HCT116 (cell line): ENCODE data around the gene PRKN.

Experiments
- CEBPB ChIP-seq: IDR thresholded peaks from 2 replicates; pipeline ENCODE4 v1.6.1; 2012; ENCODE audit warnings: low read depth
- EGR1 ChIP-seq: IDR thresholded peaks from 2 replicates; pipeline ENCODE4 v1.6.1; 2012; ENCODE audit warnings: low read depth
- JUND ChIP-seq: IDR thresholded peaks from 2 replicates; pipeline ENCODE4 v1.6.1; 2012
- POLR2A ChIP-seq: IDR thresholded peaks from 2 replicates; pipeline ENCODE4 v1.7.0; 2011; ENCODE audit warnings: borderline replicate concordance; ENCODE audit not compliant: insufficient read depth, insufficient read length; ENCODE audit errors: extremely low read depth
- POLR2AphosphoS5 ChIP-seq: IDR thresholded peaks from 2 replicates; pipeline ENCODE4 v1.6.1; 2011; ENCODE audit warnings: mild to moderate bottlenecking, low read depth, low read length, moderate library complexity
- RAD21 ChIP-seq: IDR thresholded peaks from 2 replicates; pipeline ENCODE4 v1.6.1; 2012; ENCODE audit warnings: low read depth, mild to moderate bottlenecking
- SIN3A ChIP-seq: IDR thresholded peaks from 2 replicates; pipeline ENCODE4 v1.6.1; 2012; ENCODE audit warnings: low read depth
- SP1 ChIP-seq: IDR thresholded peaks from 2 replicates; pipeline ENCODE4 v1.6.1; 2012; ENCODE audit warnings: low read depth
- TCF7L2 ChIP-seq: IDR thresholded peaks from 2 replicates; pipeline ENCODE4 v1.7.0; 2011; ENCODE audit warnings: borderline replicate concordance, inconsistent platforms; ENCODE audit not compliant: insufficient read depth, insufficient read length; ENCODE audit errors: extremely low read depth
- YY1 ChIP-seq: IDR thresholded peaks from 2 replicates; pipeline ENCODE4 v1.6.1; 2011; ENCODE audit warnings: low read length, low read depth, moderate library complexity, mild to moderate bottlenecking; ENCODE audit not compliant: insufficient replicate concordance; ENCODE audit errors: extremely low read depth
- ZNF274 ChIP-seq: fragments of 200-500 bp; sonication (Bioruptor generic); IDR thresholded peaks from 2 replicates; pipeline ENCODE4 v1.6.1; 2014; ENCODE audit warnings: mild to moderate bottlenecking, low read depth, low read length, inconsistent platforms
- TF ChIP-seq, protein P1 (sequence below): IDR thresholded peaks from 2 replicates; pipeline ENCODE4 v1.6.1; 2012; ENCODE audit warnings: low read depth
- TF ChIP-seq, protein P2 (sequence below), 3 experiments: fragments of 200-600 bp in 1 of 3; sonication (generic) in 1 of 3; IDR thresholded peaks in 2 of 3; conservative IDR thresholded peaks in 1 of 3; 2 replicates each; pipeline ENCODE4 v1.5.1; 2012 to 2017; ENCODE audit warnings: low read depth in 2 of 3, low read length in 2 of 3, antibody characterized with exemption in 1 of 3, borderline replicate concordance in 1 of 3, control low read depth in 1 of 3, mild to moderate bottlenecking in 1 of 3, mixed read lengths in 1 of 3, mixed run types in 1 of 3, moderate library complexity in 1 of 3; ENCODE audit not compliant: insufficient read depth in 1 of 3
- TF ChIP-seq, protein P3 (sequence below): IDR thresholded peaks from 2 replicates; pipeline ENCODE4 v1.6.1; 2012

DNA sequence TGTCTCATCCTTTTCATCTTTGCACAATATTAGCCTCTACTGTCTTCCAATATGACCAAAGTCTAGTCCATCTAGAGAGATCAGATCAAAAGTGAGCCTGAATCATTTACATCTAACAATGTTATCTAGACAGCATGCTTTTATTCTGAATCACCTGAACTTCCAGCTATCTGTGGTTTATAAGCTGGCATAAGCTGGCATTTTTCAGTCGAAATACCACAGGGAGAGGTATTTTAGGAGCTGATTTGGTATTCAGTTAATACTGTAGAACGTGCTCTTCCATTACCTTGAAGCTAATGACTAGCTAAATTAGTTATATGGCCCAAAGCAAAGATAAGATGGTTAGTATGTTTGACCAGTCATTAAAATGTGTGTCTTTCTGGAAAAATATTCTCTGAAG lies 1265.4 kb downstream of the PRKN start:
- TF ChIP-seq, protein P1, sequence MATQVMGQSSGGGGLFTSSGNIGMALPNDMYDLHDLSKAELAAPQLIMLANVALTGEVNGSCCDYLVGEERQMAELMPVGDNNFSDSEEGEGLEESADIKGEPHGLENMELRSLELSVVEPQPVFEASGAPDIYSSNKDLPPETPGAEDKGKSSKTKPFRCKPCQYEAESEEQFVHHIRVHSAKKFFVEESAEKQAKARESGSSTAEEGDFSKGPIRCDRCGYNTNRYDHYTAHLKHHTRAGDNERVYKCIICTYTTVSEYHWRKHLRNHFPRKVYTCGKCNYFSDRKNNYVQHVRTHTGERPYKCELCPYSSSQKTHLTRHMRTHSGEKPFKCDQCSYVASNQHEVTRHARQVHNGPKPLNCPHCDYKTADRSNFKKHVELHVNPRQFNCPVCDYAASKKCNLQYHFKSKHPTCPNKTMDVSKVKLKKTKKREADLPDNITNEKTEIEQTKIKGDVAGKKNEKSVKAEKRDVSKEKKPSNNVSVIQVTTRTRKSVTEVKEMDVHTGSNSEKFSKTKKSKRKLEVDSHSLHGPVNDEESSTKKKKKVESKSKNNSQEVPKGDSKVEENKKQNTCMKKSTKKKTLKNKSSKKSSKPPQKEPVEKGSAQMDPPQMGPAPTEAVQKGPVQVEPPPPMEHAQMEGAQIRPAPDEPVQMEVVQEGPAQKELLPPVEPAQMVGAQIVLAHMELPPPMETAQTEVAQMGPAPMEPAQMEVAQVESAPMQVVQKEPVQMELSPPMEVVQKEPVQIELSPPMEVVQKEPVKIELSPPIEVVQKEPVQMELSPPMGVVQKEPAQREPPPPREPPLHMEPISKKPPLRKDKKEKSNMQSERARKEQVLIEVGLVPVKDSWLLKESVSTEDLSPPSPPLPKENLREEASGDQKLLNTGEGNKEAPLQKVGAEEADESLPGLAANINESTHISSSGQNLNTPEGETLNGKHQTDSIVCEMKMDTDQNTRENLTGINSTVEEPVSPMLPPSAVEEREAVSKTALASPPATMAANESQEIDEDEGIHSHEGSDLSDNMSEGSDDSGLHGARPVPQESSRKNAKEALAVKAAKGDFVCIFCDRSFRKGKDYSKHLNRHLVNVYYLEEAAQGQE, result no peak
- TF ChIP-seq YY1 (no peak), POLR2AphosphoS5 (no peak), EGR1 (no peak), RAD21 (no peak), SIN3A (no peak), TCF7L2 (no peak), ZNF274 (no peak), SP1 (no peak), POLR2A (no peak), CEBPB (no peak), JUND (0 out of 2 replicates have a peak, but pooled peaks have one; percentile 22)
- TF ChIP-seq, protein P2, sequence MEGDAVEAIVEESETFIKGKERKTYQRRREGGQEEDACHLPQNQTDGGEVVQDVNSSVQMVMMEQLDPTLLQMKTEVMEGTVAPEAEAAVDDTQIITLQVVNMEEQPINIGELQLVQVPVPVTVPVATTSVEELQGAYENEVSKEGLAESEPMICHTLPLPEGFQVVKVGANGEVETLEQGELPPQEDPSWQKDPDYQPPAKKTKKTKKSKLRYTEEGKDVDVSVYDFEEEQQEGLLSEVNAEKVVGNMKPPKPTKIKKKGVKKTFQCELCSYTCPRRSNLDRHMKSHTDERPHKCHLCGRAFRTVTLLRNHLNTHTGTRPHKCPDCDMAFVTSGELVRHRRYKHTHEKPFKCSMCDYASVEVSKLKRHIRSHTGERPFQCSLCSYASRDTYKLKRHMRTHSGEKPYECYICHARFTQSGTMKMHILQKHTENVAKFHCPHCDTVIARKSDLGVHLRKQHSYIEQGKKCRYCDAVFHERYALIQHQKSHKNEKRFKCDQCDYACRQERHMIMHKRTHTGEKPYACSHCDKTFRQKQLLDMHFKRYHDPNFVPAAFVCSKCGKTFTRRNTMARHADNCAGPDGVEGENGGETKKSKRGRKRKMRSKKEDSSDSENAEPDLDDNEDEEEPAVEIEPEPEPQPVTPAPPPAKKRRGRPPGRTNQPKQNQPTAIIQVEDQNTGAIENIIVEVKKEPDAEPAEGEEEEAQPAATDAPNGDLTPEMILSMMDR (IDR thresholded peaks at IDR 0.05 in 2 of 3, conservative IDR thresholded peaks at IDR 0.05 in 1 of 3; ENCODE audit: borderline replicate concordance in 1 of 3, insufficient read depth in 1 of 3, low read depth in 2 of 3, low read length in 2 of 3), result no peak
- TF ChIP-seq, protein P3, sequence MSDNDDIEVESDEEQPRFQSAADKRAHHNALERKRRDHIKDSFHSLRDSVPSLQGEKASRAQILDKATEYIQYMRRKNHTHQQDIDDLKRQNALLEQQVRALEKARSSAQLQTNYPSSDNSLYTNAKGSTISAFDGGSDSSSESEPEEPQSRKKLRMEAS, result no peak
